Ascending aorta (tissue), 2 donors: ENCODE results near the gene VWA1. TPM values are rescaled to one million over a fixed set of nuclear protein-coding genes. Genes with fewer than 3 reads are reported as not detected.
"Not testable (repeated sequence)": the region's sequence is repeated elsewhere in the genome, so short reads cannot be mapped to it uniquely, and the experiment has no call there.

Source experiments
- DNase-seq, 2 donors: peaks; one replicate each; pipeline ENCODE4 v3.0.0-alpha.2; 2019; ENCODE audit warnings: low spot score in 2 of 2
- H3K27ac ChIP-seq, 2 donors: fragments of 200-600 bp; sonication (generic); one replicate each; pipeline ENCODE4 v1.5.1; 2016 to 2017; ENCODE audit warnings: mild to moderate bottlenecking in 1 of 2
- H3K27me3 ChIP-seq: fragments of 200-600 bp; sonication (generic); one replicate; pipeline ENCODE4 v1.5.1; 2017
- H3K36me3 ChIP-seq, 2 donors: fragments of 200-600 bp; sonication (generic); one replicate each; pipeline ENCODE4 v1.5.1; 2016
- H3K4me1 ChIP-seq, 2 donors: fragments of 200-600 bp; sonication (generic); one replicate each; pipeline ENCODE4 v1.5.1; 2016 to 2017; ENCODE audit warnings: mild to moderate bottlenecking in 1 of 2
- H3K4me3 ChIP-seq, 2 donors: fragments of 200-600 bp; sonication (generic); one replicate each; pipeline ENCODE4 v1.5.1; 2016 to 2017; ENCODE audit warnings: mild to moderate bottlenecking in 1 of 2
- H3K9me3 ChIP-seq, 2 donors: fragments of 200-600 bp; sonication (generic); one replicate each; pipeline ENCODE4 v1.5.1; 2016
- CTCF ChIP-seq, 3 experiments: fragments of 200-600 bp in 2 of 3; fragments of 450-650 bp in 1 of 3; sonication (generic) in 2 of 3; IDR thresholded peaks; one replicate each; pipeline ENCODE4 v1.5.1; 2016 to 2019; ENCODE audit warnings: antibody characterized with exemption in 3 of 3, mild to moderate bottlenecking in 1 of 3, moderate library complexity in 1 of 3
- intact Hi-C: fragments of 100-400 bp; cut with DNase I; formaldehyde crosslinking; loops from one replicate; pipeline ENCODE4 v1.15.1; 2023
- total RNA-seq: library from RNA; depleted of rRNA; stranded (reverse); fragments of >200 nt; gene quantifications from one replicate; pipeline ENCODE4 v1.1.0, GENCODE V29; 2016

The VWA1 gene
- total RNA-seq, 1 donor from 2014 or later, result 79.0 TPM

GRCh38 chr1:1406101-1406820, 29.2 kb upstream of the VWA1 start:
- peak overlapping the region; percentile 72 to 77 for H3K27ac ChIP-seq
- no peak for DNase-seq
- TF ChIP-seq CTCF (IDR thresholded peaks at IDR 0.05), result no peak
- H3K36me3 ChIP-seq, result peaks cover 27 to 44% of the 10 kb centered on the region in 2 donors
- H3K27me3 ChIP-seq, result no peaks in the 10 kb centered on the region
- H3K4me3 ChIP-seq, result peak overlapping the region; percentile 68 to 93
- peaks cover 7 to 25% of the 10 kb centered on the region in 2 donors for H3K4me1 ChIP-seq
- no peaks in the 10 kb centered on the region for H3K9me3 ChIP-seq
- intact Hi-C loops, result loop anchor here (2.0 to 10.0 kb wide), 5 partner anchors 57 to 291 kb away; partner anchors contain the start of genes ATAD3A, C1orf159, DVL1 and MIB2

GRCh38 chr1:1406821-1407635, 28.5 kb upstream of the VWA1 start, which contains the start of gene MRPL20:
Gene MRPL20, minus strand, starts transcription at chr1:1407293. Its CDS starts 76 bp downstream, at chr1:1407217.
- peak; percentile 76 to 97 for DNase-seq
- intact Hi-C loops, result loop anchor here (1.0 to 10.0 kb wide), 8 partner anchors 8 to 292 kb away; partner anchors contain the start of genes ATAD3A, ATAD3B, AURKAIP1 and C1orf159
- Histone ChIP-seq H3K27me3 (no peaks in the 10 kb centered on the region), H3K9me3 (no peaks in the 10 kb centered on the region), H3K4me3 (peak within 1 kb of the TSS; percentile 68 to 93), H3K4me1 (peaks cover 7 to 25% of the 10 kb centered on the region in 2 donors), H3K36me3 (peaks cover 20 to 36% of the 10 kb centered on the region in 2 donors), H3K27ac (peak within 1 kb of the TSS; percentile 72 to 77)
- TF ChIP-seq CTCF (IDR thresholded peaks at IDR 0.05), result no peak

- intact Hi-C loops, result loop anchor here (1.0 to 10.0 kb wide), 8 partner anchors 8 to 293 kb away; partner anchors contain the start of genes ATAD3A, ATAD3B, AURKAIP1 and C1orf159
- Histone ChIP-seq H3K27ac (peak overlapping the region; percentile 72 to 77), H3K4me1 (peaks cover 7 to 25% of the 10 kb centered on the region in 2 donors), H3K27me3 (no peaks in the 10 kb centered on the region), H3K4me3 (peak overlapping the region; percentile 68 to 93), H3K36me3 (peaks cover 15 to 29% of the 10 kb centered on the region in 2 donors), H3K9me3 (no peaks in the 10 kb centered on the region)
- no peak for DNase-seq
- TF ChIP-seq CTCF (IDR thresholded peaks at IDR 0.05), result peak in 1 of 3 experiments; percentile 10
These were observed 27.7 kb upstream of the VWA1 start for GRCh38 chr1:1407636-1408318.

- H3K4me1 ChIP-seq, result peaks cover 7 to 22% of the 10 kb centered on the region in 2 donors
- H3K27me3 ChIP-seq, H3K9me3 ChIP-seq, H3K36me3 ChIP-seq, H3K4me3 ChIP-seq, DNase-seq, intact Hi-C loops, H3K27ac ChIP-seq: not testable (repeated sequence)
These were observed 25.3 kb upstream of the VWA1 start for GRCh38 chr1:1410238-1410637.

GRCh38 chr1:1411626-1412025, 23.9 kb upstream of the VWA1 start:
- Histone ChIP-seq H3K27me3 (no peaks in the 10 kb centered on the region), H3K36me3 (no peaks in the 10 kb centered on the region), H3K27ac (no peak overlapping the region), H3K9me3 (no peaks in the 10 kb centered on the region), H3K4me3 (no peak overlapping the region), H3K4me1 (peaks cover 0 to 9% of the 10 kb centered on the region in 2 donors)
- DNase-seq, result no peak
- no peak for TF ChIP-seq CTCF (IDR thresholded peaks at IDR 0.05)
- intact Hi-C loops, result no loop called here

GRCh38 chr1:1412311-1412902, 23.1 kb upstream of the VWA1 start:
- H3K4me1 ChIP-seq, H3K27ac ChIP-seq, H3K4me3 ChIP-seq, DNase-seq, H3K27me3 ChIP-seq, H3K36me3 ChIP-seq, intact Hi-C loops, H3K9me3 ChIP-seq: not testable (repeated sequence)
